IMR-90 (cell line): Measurements from ENCODE around the gene BOLL. TPM values are rescaled to one million over a fixed set of nuclear protein-coding genes. Genes with fewer than 3 reads are reported as not detected.

Experiments
- ATAC-seq: fragments of 200-7000 bp; cut with Tn5 transposase; 2 replicates; pipeline ENCODE4 v1.9.1; 2020; ENCODE audit warnings: low read depth, mild to moderate bottlenecking, moderate library complexity
- BruUV-seq: library from RNA; stranded (reverse); fragments of 400-500 nt; replicated peaks from 2 replicates; lab custom pipeline; 2021; lab: Mats Ljungman, UMichigan
- CTCF ChIA-PET: fragments of 300-600 bp; formaldehyde crosslinking; extraction: SDS; loops from one replicate; lab custom pipeline; 2021; ENCODE audit warnings: antibody characterized with exemption; lab: Yijun Ruan, JAX
- POLR2A ChIA-PET: fragments of 300-600 bp; sonication (Branson Sonifier 250); formaldehyde crosslinking; loops from one replicate; lab custom pipeline; 2022; ENCODE audit warnings: antibody characterized with exemption; ENCODE audit not compliant: unreplicated experiment; lab: Charles Lee
- DNase-seq: peaks from one replicate; pipeline ENCODE4 v3.0.0; 2013
- H2AFZ ChIP-seq: replicated peaks from 2 replicates; pipeline ENCODE3; 2013; ENCODE audit warnings: low read length, mild to moderate bottlenecking; ENCODE audit not compliant: poor library complexity
- H2AK5ac ChIP-seq: 2 replicates; pipeline ENCODE4 v1.6.1; 2013; ENCODE audit warnings: low read depth, low read length, inconsistent platforms
- H2AK9ac ChIP-seq: replicated peaks from 2 replicates; pipeline ENCODE3; 2013; ENCODE audit warnings: mild to moderate bottlenecking, low read depth, low read length, moderate library complexity; ENCODE audit not compliant: poor library complexity
- H2BK120ac ChIP-seq: 2 replicates; pipeline ENCODE4 v1.6.1; 2013; ENCODE audit warnings: low read depth, low read length, inconsistent platforms
- H2BK15ac ChIP-seq: 3 replicates; pipeline ENCODE4 v1.6.1; 2013; ENCODE audit warnings: low read depth, low read length, inconsistent platforms
- H2BK20ac ChIP-seq: 2 replicates; pipeline ENCODE4 v1.6.1; 2013; ENCODE audit warnings: low read depth, mild to moderate bottlenecking, inconsistent platforms, low read length, moderate library complexity
- H2BK5ac ChIP-seq: 2 replicates; pipeline ENCODE4 v1.6.1; 2013; ENCODE audit warnings: mild to moderate bottlenecking, low read depth, low read length, inconsistent platforms; ENCODE audit not compliant: poor library complexity, severe bottlenecking
- H3K14ac ChIP-seq: replicated peaks from 2 replicates; pipeline ENCODE4 v1.6.1; 2013; ENCODE audit warnings: low read depth, low read length, inconsistent platforms
- H3K18ac ChIP-seq: 2 replicates; pipeline ENCODE4 v1.6.1; 2013; ENCODE audit warnings: low read depth, low read length, control low read depth
- H3K23ac ChIP-seq: 2 replicates; pipeline ENCODE4 v1.6.1; 2013; ENCODE audit warnings: low read depth, low read length, inconsistent platforms
- H3K27ac ChIP-seq: 2 replicates; pipeline ENCODE4 v1.5.1; 2013; ENCODE audit warnings: mild to moderate bottlenecking, control low read depth, low read length; ENCODE audit not compliant: insufficient read depth
- H3K27me3 ChIP-seq: 2 replicates; pipeline ENCODE4 v1.6.1; 2013; ENCODE audit warnings: low read length; ENCODE audit not compliant: control insufficient read depth, insufficient read depth
- H3K36me3 ChIP-seq: 2 replicates; pipeline ENCODE4 v1.6.1; 2013; ENCODE audit warnings: low read length, mixed read lengths; ENCODE audit not compliant: control insufficient read depth, insufficient read depth
- H3K4ac ChIP-seq: 2 replicates; pipeline ENCODE4 v1.6.1; 2013; ENCODE audit warnings: low read depth, low read length, inconsistent platforms
- H3K4me1 ChIP-seq: 2 replicates; pipeline ENCODE4 v1.6.1; 2013; ENCODE audit warnings: low read length, mixed read lengths; ENCODE audit not compliant: control insufficient read depth, insufficient read depth
- H3K4me2 ChIP-seq: 2 replicates; pipeline ENCODE4 v1.6.1; 2013; ENCODE audit warnings: low read depth, mild to moderate bottlenecking, control low read depth, low read length, moderate library complexity
- H3K4me3 ChIP-seq: 2 replicates; pipeline ENCODE4 v1.5.1; 2013; ENCODE audit warnings: low read depth, mild to moderate bottlenecking, control low read depth, low read length, moderate library complexity; ENCODE audit not compliant: insufficient read depth
- H3K56ac ChIP-seq: 2 replicates; pipeline ENCODE4 v1.6.1; 2013; ENCODE audit warnings: low read length, inconsistent platforms; ENCODE audit not compliant: insufficient read depth; ENCODE audit errors: extremely low read depth
- H3K79me1 ChIP-seq, 2 experiments: 2 replicates each; pipeline ENCODE4 v1.6.1; 2013; ENCODE audit warnings: low read length in 2 of 2, inconsistent platforms in 1 of 2, low read depth in 1 of 2
- H3K9ac ChIP-seq: 2 replicates; pipeline ENCODE4 v1.6.1; 2013; ENCODE audit warnings: low read depth, low read length, control low read depth
- H3K9me1 ChIP-seq: 2 replicates; pipeline ENCODE4 v1.6.1; 2013; ENCODE audit warnings: low read length, inconsistent platforms; ENCODE audit not compliant: insufficient read depth
- H3K9me3 ChIP-seq: 2 replicates; pipeline ENCODE4 v1.6.1; 2013; ENCODE audit warnings: low read length; ENCODE audit not compliant: control insufficient read depth, insufficient read depth
- H4K20me1 ChIP-seq: 2 replicates; pipeline ENCODE4 v1.6.1; 2013; ENCODE audit warnings: low read length, inconsistent platforms; ENCODE audit not compliant: insufficient read depth
- H4K5ac ChIP-seq: 2 replicates; pipeline ENCODE4 v1.6.1; 2013; ENCODE audit warnings: mild to moderate bottlenecking, low read depth, low read length, control low read depth
- H4K8ac ChIP-seq, 2 experiments: 2 replicates each; pipeline ENCODE4 v1.6.1; 2013; ENCODE audit warnings: low read depth in 2 of 2, low read length in 2 of 2, control low read depth in 1 of 2, inconsistent platforms in 1 of 2
- H4K91ac ChIP-seq: 2 replicates; pipeline ENCODE4 v1.6.1; 2013; ENCODE audit warnings: low read depth, low read length, inconsistent platforms; ENCODE audit not compliant: insufficient read depth
- CEBPB ChIP-seq: IDR thresholded peaks from 2 replicates; pipeline ENCODE4 v1.6.1; 2012; ENCODE audit warnings: low read depth, low read length, improper control_type of control experiment
- CTCF ChIP-seq: conservative IDR thresholded peaks from 2 replicates; pipeline ENCODE4 v1.5.1; 2012; ENCODE audit warnings: mild to moderate bottlenecking, low read depth, low read length, improper control_type of control experiment
- ELK1 ChIP-seq: fragments of 150-350 bp; IDR thresholded peaks from 2 replicates; pipeline ENCODE4 v1.6.1; 2016; ENCODE audit warnings: low read depth, mild to moderate bottlenecking, low read length, moderate library complexity, borderline replicate concordance
- FOS ChIP-seq: fragments of 150-350 bp; IDR thresholded peaks from 2 replicates; pipeline ENCODE4 v1.6.1; 2016; ENCODE audit warnings: low read depth, low read length
- MAFK ChIP-seq: IDR thresholded peaks from 2 replicates; pipeline ENCODE4 v1.6.1; 2012; ENCODE audit warnings: low read depth, low read length, improper control_type of control experiment
- MAZ ChIP-seq: IDR thresholded peaks from 2 replicates; pipeline ENCODE4 v1.6.1; 2012; ENCODE audit warnings: low read depth, mild to moderate bottlenecking, low read length, improper control_type of control experiment, moderate library complexity, borderline replicate concordance
- MXI1 ChIP-seq: IDR thresholded peaks from 2 replicates; pipeline ENCODE4 v1.6.1; 2012; ENCODE audit warnings: low read depth, mild to moderate bottlenecking, low read length, moderate library complexity, borderline replicate concordance
- NFE2L2 ChIP-seq: fragments of 150-350 bp; IDR thresholded peaks from 2 replicates; pipeline ENCODE4 v1.6.1; 2016; ENCODE audit warnings: low read depth, mild to moderate bottlenecking, low read length
- POLR2A ChIP-seq: IDR thresholded peaks from 2 replicates; pipeline ENCODE4 v1.6.1; 2012; ENCODE audit warnings: mild to moderate bottlenecking, low read depth, low read length
- RCOR1 ChIP-seq: IDR thresholded peaks from 2 replicates; pipeline ENCODE4 v1.6.1; 2012; ENCODE audit warnings: mild to moderate bottlenecking, low read length, improper control_type of control experiment; ENCODE audit not compliant: insufficient replicate concordance
- RFX5 ChIP-seq: IDR thresholded peaks from 2 replicates; pipeline ENCODE4 v1.8.0; 2012; ENCODE audit warnings: low read depth, mild to moderate bottlenecking, low read length, moderate library complexity
- SMC3 ChIP-seq: fragments of 150-350 bp; IDR thresholded peaks from 2 replicates; pipeline ENCODE4 v1.6.1; 2016; ENCODE audit warnings: low read depth, mild to moderate bottlenecking, antibody characterized with exemption, low read length, moderate library complexity
- USF2 ChIP-seq: fragments of 150-350 bp; IDR thresholded peaks from 2 replicates; pipeline ENCODE4 v1.6.1; 2017; ENCODE audit warnings: mild to moderate bottlenecking, antibody characterized with exemption, low read length, low read depth
- WGBS, 2 experiments: methylation state at CpG; one replicate each; pipeline versions ENCODE4 v1.1.5 to v1.1.7; 2013; ENCODE audit warnings: missing lambda C conversion rate in 2 of 2; ENCODE audit not compliant: insufficient read length in 1 of 2; ENCODE audit errors: extremely low coverage in 2 of 2; 5-methylcytosine and 5-hydroxymethylcytosine counted together
- dilution Hi-C: fragments of 300-500 bp; cut with HindIII; formaldehyde crosslinking; loops from one replicate; pipeline ENCODE4 v1.14.3; 2018; ENCODE audit warnings: low sequenced_read_pairs; ENCODE audit not compliant: unreplicated experiment
- in situ Hi-C: fragments of 300-500 bp; cut with MboI; formaldehyde crosslinking; loops from 3 replicates; pipeline ENCODE4 v1.14.3; 2019; ENCODE audit warnings: low sequenced_read_pairs, inconsistent platforms, mixed read lengths
- intact Hi-C: fragments of 100-400 bp; cut with micrococcal nuclease; formaldehyde crosslinking; loops from 2 replicates; pipeline ENCODE4 v1.10.0; 2022
- polyA plus RNA-seq, 3 experiments: library from polyadenylated mRNA; depleted of rRNA; stranded (reverse); fragments of >200 nt; gene quantifications; 2 replicates each; pipeline ENCODE4 v1.2.3, GENCODE V29; 2012; ENCODE audit warnings: low replicate concordance in 1 of 3
- total RNA-seq: library from RNA; depleted of rRNA; stranded (reverse); fragments of >200 nt; gene quantifications from 2 replicates; pipeline ENCODE4 v1.2.3, GENCODE V29; 2012

Gene BOLL
- total and polyA plus RNA-seq, 2 of the 4 experiments (the other 2 are of a cell fraction) = not detected

- no peak for TF ChIP-seq RCOR1
- no peak for TF ChIP-seq SMC3
- no peak for TF ChIP-seq MAZ
- TF ChIP-seq NFE2L2 = no peak
- TF ChIP-seq RFX5 = no peak
- TF ChIP-seq MXI1 = no peak
- no peak for TF ChIP-seq MAFK
- no peak for TF ChIP-seq FOS
- TF ChIP-seq ELK1 = no peak
- TF ChIP-seq CTCF = no peak
- TF ChIP-seq CEBPB = no peak
- TF ChIP-seq POLR2A = no peak
- TF ChIP-seq USF2 = no peak
- ATAC-seq (no peak), DNase-seq (no peak)
- H4K5ac ChIP-seq = no peak overlapping the region
- H3K4me3 ChIP-seq = no peak overlapping the region
- no peak overlapping the region for H3K27ac ChIP-seq
- no peak overlapping the region for H4K91ac ChIP-seq
- no peak overlapping the region for H2BK15ac ChIP-seq
- H3K14ac ChIP-seq = no peak overlapping the region
- no peak overlapping the region for H2BK120ac ChIP-seq
- no peak overlapping the region for H4K8ac ChIP-seq
- WGBS, 2 experiments = no CpG with 5 or more reads among the region's 1 CpG
- no peak overlapping the region for H2AK9ac ChIP-seq
- no peak overlapping the region for H2BK20ac ChIP-seq
- intact Hi-C loops = no loop called here
- H3K4ac ChIP-seq = no peak overlapping the region
- H3K4me1 ChIP-seq = no peaks in the 10 kb centered on the region
- no peaks in the 10 kb centered on the region for H3K36me3 ChIP-seq
- H4K20me1 ChIP-seq = no peaks in the 10 kb centered on the region
- H3K9me3 ChIP-seq = no peaks in the 10 kb centered on the region
- no peak overlapping the region for H3K56ac ChIP-seq
- dilution Hi-C loops = no loop called here
- no peaks in the 10 kb centered on the region for H3K79me1 ChIP-seq
- H3K9ac ChIP-seq = no peak overlapping the region
- POLR2A ChIA-PET = no interaction called here
- no peak overlapping the region for H3K4me2 ChIP-seq
- H3K18ac ChIP-seq = no peak overlapping the region
- no peak overlapping the region for H3K23ac ChIP-seq
- in situ Hi-C loops = no loop called here
- BruUV-seq = no TSS peak
- peaks cover 4% of the 10 kb centered on the region for H3K27me3 ChIP-seq
- H2AK5ac ChIP-seq = no peak overlapping the region
- H2AFZ ChIP-seq = no peak overlapping the region
- no peak overlapping the region for H2BK5ac ChIP-seq
- H3K9me1 ChIP-seq = no peaks in the 10 kb centered on the region
- CTCF ChIA-PET = no interaction called here
These were observed 8.3 kb upstream of the BOLL start for GRCh38 chr2:197793456-197793855.
